ENCODE results near the gene IL1RAPL1.
"Not testable (repeated sequence)": the region's sequence is repeated elsewhere in the genome, so short reads cannot be mapped to it uniquely, and the experiment has no call there.

Gene IL1RAPL1

DNA sequence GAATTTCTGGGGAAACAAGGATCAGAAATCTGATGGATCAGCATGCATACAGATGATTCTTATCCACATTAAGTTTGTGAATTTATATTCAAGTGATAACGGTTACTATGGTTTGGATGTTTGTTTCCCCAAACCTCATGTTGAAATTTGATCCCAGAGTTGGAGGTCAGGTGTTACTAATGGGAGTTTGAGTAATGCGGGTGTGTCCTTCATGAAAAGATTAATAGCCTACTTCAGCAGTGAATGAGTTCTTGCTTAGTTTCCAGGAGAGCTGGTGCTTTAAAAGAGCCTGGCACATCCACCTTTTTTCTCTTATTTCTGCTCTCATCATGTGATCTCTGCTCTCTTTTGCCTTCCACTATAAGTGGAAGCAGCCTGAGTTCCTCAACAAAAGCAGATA, 712.4 kb downstream of the IL1RAPL1 start:
- no peak for TF ChIP-seq CTCF (IDR thresholded peaks at IDR 0.05; ENCODE audit: low read depth, low read length, missing control alignments)
- no peak for DNase-seq (ENCODE audit: low read depth)
- no peak overlapping the region for H3K4me3 ChIP-seq (ENCODE audit: low read depth, low read length)

DNA sequence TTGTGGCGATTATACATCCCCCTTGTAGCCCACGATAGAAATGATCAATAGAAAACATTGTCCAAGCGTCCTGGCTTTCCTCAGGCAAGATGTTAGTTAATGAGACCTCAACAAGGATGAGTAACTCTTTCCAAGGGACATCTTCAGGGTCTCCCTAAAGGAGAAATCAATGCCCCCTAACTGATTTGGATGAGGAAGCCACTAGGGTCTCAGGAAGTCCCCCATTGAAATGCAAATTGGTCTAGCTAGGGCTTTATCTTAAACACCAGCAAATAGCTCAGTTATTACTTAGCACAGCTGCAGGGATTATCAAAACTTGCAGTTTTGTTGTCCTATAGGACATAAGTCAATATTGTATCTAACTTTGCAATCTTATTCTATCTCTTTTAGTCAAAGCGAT, 721.5 kb downstream of the IL1RAPL1 start:
- TF ChIP-seq CTCF (IDR thresholded peaks at IDR 0.05; ENCODE audit: low read depth, low read length, missing control alignments): no peak
- DNase-seq (ENCODE audit: low read depth): no peak
- no peak overlapping the region for H3K4me3 ChIP-seq (ENCODE audit: low read depth, low read length)

GRCh38 chrX:29315931-29316330, 728.7 kb downstream of the IL1RAPL1 start:
- H3K4me3 ChIP-seq (ENCODE audit: low read depth, low read length): no peak overlapping the region
- DNase-seq (ENCODE audit: low read depth): no peak
- no peak for TF ChIP-seq CTCF (IDR thresholded peaks at IDR 0.05; ENCODE audit: low read depth, low read length, missing control alignments)

DNA sequence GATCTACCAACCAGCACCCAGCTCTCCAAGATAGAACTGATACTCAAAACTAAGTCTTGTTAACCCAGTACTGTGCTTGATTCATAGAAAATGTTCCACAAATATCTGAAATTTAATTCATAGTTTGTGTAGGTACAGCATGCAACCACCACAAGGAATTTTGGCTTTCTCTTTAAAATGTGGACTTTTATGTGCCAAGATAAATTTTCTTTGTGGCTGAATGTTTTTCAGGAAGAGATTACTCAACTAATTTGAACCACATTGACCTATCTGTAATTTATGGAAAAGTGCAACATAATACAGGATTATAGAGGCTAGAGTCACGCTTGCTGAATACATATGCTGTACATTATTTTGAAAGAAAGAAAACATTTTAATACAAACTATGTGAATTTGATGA, 730.8 kb downstream of the IL1RAPL1 start:
- H3K4me3 ChIP-seq (ENCODE audit: low read depth, low read length): no peak overlapping the region
- DNase-seq (ENCODE audit: low read depth): no peak
- TF ChIP-seq CTCF (IDR thresholded peaks at IDR 0.05; ENCODE audit: low read depth, low read length, missing control alignments): no peak

- not testable (repeated sequence) for H3K4me3 ChIP-seq (ENCODE audit: low read depth, low read length); DNase-seq (ENCODE audit: low read depth)
These were observed 745.2 kb downstream of the IL1RAPL1 start for GRCh38 chrX:29332429-29332828.

GRCh38 chrX:29333091-29333490, 745.8 kb downstream of the IL1RAPL1 start:
- not testable (repeated sequence) for H3K4me3 ChIP-seq (ENCODE audit: low read depth, low read length); DNase-seq (ENCODE audit: low read depth)

DNA sequence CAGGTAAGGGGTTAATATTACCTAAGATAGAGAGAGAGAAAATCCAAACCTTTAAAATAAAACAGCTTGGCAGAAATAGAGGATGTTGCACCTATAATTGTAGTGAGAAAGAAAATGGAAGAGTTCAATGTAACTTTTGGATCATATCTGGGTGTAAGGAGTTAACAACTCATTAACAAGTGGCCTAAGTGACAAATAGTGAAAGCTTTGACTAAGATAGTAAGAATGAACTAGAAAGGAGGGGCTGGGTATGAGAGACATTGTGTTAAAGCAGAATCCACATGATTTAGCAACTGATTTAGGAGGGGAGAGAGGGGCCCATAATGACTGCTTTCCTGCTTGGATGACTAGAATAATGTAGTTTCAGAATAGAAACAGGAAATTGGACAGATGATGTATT, 761.0 kb downstream of the IL1RAPL1 start:
- no peak for TF ChIP-seq CTCF (IDR thresholded peaks at IDR 0.05; ENCODE audit: low read depth, low read length, missing control alignments)
- H3K4me3 ChIP-seq (ENCODE audit: low read depth, low read length): no peak overlapping the region
- no peak for DNase-seq (ENCODE audit: low read depth)

DNA sequence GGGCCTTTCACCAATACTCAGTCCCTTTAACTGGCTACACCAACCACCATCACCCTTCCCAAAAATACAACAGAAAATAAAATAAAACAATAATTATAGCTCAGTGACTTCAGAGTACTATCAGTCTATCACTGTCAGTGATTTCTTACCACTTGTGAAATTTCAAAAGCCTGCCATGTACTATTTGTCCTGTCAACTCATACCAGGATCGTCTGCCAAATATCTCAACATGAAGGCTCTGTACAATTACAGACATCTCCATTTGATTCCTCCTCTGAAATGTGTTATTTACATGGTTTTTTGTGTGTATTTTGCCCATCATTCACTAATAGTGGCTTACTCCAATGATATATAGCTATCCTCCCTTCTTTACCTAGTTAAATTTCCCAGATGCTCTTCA, 772.0 kb downstream of the IL1RAPL1 start:
- no peak for TF ChIP-seq CTCF (IDR thresholded peaks at IDR 0.05; ENCODE audit: low read depth, low read length, missing control alignments)
- no peak for DNase-seq (ENCODE audit: low read depth)

GRCh38 chrX:29374765-29375164, 787.5 kb downstream of the IL1RAPL1 start:
- H3K4me3 ChIP-seq (ENCODE audit: low read depth, low read length); DNase-seq (ENCODE audit: low read depth): not testable (repeated sequence)

More for the DNA sequence above, 772.0 kb downstream of the IL1RAPL1 start:
- H3K4me3 ChIP-seq (ENCODE audit: low read depth, low read length): no peak overlapping the region

Data from GM12864 (cell line).